Activated CD4-positive, alpha-beta T cell treated with anti-CD3 and anti-CD28 coated beads, Interleukin-2, amount 10 ng/mL, durations not matched to agents 24 days and 14 days (primary cell): ENCODE data around the gene PRKAR2A. TPM values are rescaled to one million over a fixed set of nuclear protein-coding genes. Genes with fewer than 3 reads are reported as not detected.
A peak's percentile ranks its signal among the peaks of the same experiment; 100 is the strongest.

ENCODE experiments used
- DNase-seq: peaks from one replicate; pipeline ENCODE4 v3.0.0; 2022
- H3K27ac Mint-ChIP-seq: one replicate; pipeline ENCODE4 v1.8.0; 2022; ENCODE audit warnings: mild to moderate bottlenecking, mixed read lengths
- H3K27me3 Mint-ChIP-seq: one replicate; pipeline ENCODE4 v1.8.0; 2022; ENCODE audit warnings: mixed read lengths
- H3K36me3 Mint-ChIP-seq: one replicate; pipeline ENCODE4 v1.8.0; 2022; ENCODE audit warnings: low read depth, mild to moderate bottlenecking, mixed read lengths
- H3K4me1 Mint-ChIP-seq: one replicate; pipeline ENCODE4 v1.8.0; 2021; ENCODE audit warnings: mixed read lengths
- H3K4me3 Mint-ChIP-seq: one replicate; pipeline ENCODE4 v1.8.0; 2022; ENCODE audit warnings: mild to moderate bottlenecking, moderate library complexity, mixed read lengths
- H3K9me3 Mint-ChIP-seq: one replicate; pipeline ENCODE4 v1.8.0; 2021; ENCODE audit warnings: mixed read lengths
- intact Hi-C: fragments of 100-400 bp; cut with micrococcal nuclease; formaldehyde crosslinking; loops from one replicate; pipeline ENCODE4 v1.15.1; 2023
- total RNA-seq: library from RNA; stranded (reverse); gene quantifications from 2 replicates; pipeline ENCODE4 v1.2.3, GENCODE V29; 2022

Gene PRKAR2A
- total RNA-seq = 31.9 and 39.4 TPM in 2 replicates

GRCh38 chr3:48847504-48848423, at the start of gene PRKAR2A:
TSS of gene PRKAR2A (minus strand) at chr3:48847874. CDS start at chr3:48847596, 278 bp downstream.
- Mint-ChIP-seq H3K27ac (peak within 1 kb of the TSS; percentile 90), H3K27me3 (no peaks in the 10 kb centered on the region), H3K36me3 (peaks cover 9% of the 10 kb centered on the region), H3K4me3 (peak within 1 kb of the TSS; percentile 85), H3K4me1 (peaks cover 19% of the 10 kb centered on the region), H3K9me3 (no peaks in the 10 kb centered on the region)
- peak; percentile 95 for DNase-seq
- intact Hi-C loops = loop anchor here (1.0 to 5.0 kb wide), 3 partner anchors 50 to 245 kb away; partner anchors contain the start of genes ARIH2 and SLC25A20

DNA sequence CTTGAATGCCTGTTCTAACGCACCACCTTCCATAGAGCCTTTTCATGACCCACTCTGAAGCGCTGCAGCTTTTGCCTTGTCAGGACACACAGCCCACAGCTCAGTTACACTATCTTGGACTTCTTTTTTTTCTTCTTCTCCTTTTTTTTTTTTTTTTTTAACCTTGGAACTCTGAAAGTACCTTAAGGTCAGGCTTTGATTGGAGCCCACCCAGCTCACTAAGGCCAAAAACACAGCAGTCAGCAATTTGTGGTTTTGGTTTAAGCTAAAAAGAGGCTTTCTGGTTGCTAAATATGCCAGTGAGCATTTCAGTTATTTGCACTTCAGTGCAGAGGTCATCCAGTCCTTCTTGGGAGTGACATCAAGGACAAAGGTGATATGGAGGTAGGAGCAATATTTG, 49.3 kb upstream of the PRKAR2A start:
- Mint-ChIP-seq H3K9me3 (no peaks in the 10 kb centered on the region), H3K4me3 (no peak overlapping the region), H3K27me3 (no peaks in the 10 kb centered on the region), H3K27ac (peak overlapping the region; percentile 81), H3K36me3 (peaks cover 2% of the 10 kb centered on the region), H3K4me1 (peaks cover 31% of the 10 kb centered on the region)
- intact Hi-C loops = loop anchor here (5.0 kb wide), 2 partner anchors 35 to 50 kb away; partner anchors contain the start of gene PRKAR2A
- no peak for DNase-seq

GRCh38 chr3:48894516-48894915, 46.8 kb upstream of the PRKAR2A start:
- Mint-ChIP-seq H3K4me3 (no peak overlapping the region), H3K27ac (no peak overlapping the region), H3K9me3 (no peaks in the 10 kb centered on the region), H3K27me3 (no peaks in the 10 kb centered on the region), H3K4me1 (peaks cover 27% of the 10 kb centered on the region), H3K36me3 (peaks cover 8% of the 10 kb centered on the region)
- intact Hi-C loops = no loop called here
- no peak for DNase-seq

- Mint-ChIP-seq H3K9me3 (no peaks in the 10 kb centered on the region), H3K27ac (no peak overlapping the region), H3K4me3 (no peak overlapping the region), H3K27me3 (no peaks in the 10 kb centered on the region), H3K36me3 (peaks cover 8% of the 10 kb centered on the region), H3K4me1 (peaks cover 2% of the 10 kb centered on the region)
- DNase-seq = no peak
- intact Hi-C loops = no loop called here
These were observed 43.9 kb upstream of the PRKAR2A start for GRCh38 chr3:48891606-48892005.

GRCh38 chr3:48885753-48886152, 38.1 kb upstream of the PRKAR2A start:
- Mint-ChIP-seq H3K27ac (peak overlapping the region; percentile 3), H3K27me3 (no peaks in the 10 kb centered on the region), H3K9me3 (no peaks in the 10 kb centered on the region), H3K4me3 (no peak overlapping the region), H3K36me3 (peaks cover 17% of the 10 kb centered on the region), H3K4me1 (no peaks in the 10 kb centered on the region)
- intact Hi-C loops = no loop called here
- DNase-seq = no peak

DNA sequence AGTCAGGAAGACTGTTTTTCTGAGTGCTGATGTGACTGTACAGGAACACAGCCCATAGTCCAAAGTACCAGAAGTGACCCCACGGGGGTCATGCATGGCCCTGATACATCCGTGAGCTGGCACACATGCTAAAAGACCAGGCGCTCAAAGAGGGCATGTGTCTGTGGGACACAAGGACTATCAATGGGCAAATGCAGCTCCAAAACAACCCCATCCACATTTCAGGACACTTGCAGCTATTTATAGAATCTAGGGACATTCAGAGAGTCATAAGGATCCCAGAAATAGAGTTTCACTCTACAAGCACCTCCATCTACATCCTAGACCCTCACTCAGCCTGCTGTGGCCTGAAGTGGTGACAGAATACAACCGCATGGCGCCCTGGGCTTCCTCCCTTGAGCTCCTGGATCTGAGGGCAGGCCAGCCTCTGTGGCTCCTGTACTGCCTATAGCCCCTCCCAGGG, 34.0 kb upstream of the PRKAR2A start:
- H3K36me3 Mint-ChIP-seq = peaks cover 19% of the 10 kb centered on the region
- H3K9me3 Mint-ChIP-seq = no peaks in the 10 kb centered on the region
- no peak overlapping the region for H3K4me3 Mint-ChIP-seq
- DNase-seq = no peak
- intact Hi-C loops = no loop called here
- H3K27me3 Mint-ChIP-seq = no peaks in the 10 kb centered on the region
- no peak overlapping the region for H3K27ac Mint-ChIP-seq
- no peaks in the 10 kb centered on the region for H3K4me1 Mint-ChIP-seq

- intact Hi-C loops = no loop called here
- no peaks in the 10 kb centered on the region for H3K9me3 Mint-ChIP-seq
- no peaks in the 10 kb centered on the region for H3K27me3 Mint-ChIP-seq
- no peak overlapping the region for H3K4me3 Mint-ChIP-seq
- H3K4me1 Mint-ChIP-seq = no peaks in the 10 kb centered on the region
- no peak overlapping the region for H3K27ac Mint-ChIP-seq
- H3K36me3 Mint-ChIP-seq = peaks cover 19% of the 10 kb centered on the region
- DNase-seq = no peak
These were observed 33.3 kb upstream of the PRKAR2A start for GRCh38 chr3:48881006-48881405.

GRCh38 chr3:48879994-48880377, 32.3 kb upstream of the PRKAR2A start:
- Mint-ChIP-seq H3K36me3 (peaks cover 16% of the 10 kb centered on the region), H3K27ac (peak overlapping the region; percentile 37)
- intact Hi-C loops = no loop called here

GRCh38 chr3:48879307-48879993, 31.8 kb upstream of the PRKAR2A start:
- Mint-ChIP-seq H3K27ac (peak overlapping the region; percentile 37), H3K27me3 (no peaks in the 10 kb centered on the region), H3K4me3 (no peak overlapping the region), H3K9me3 (no peaks in the 10 kb centered on the region), H3K4me1 (no peaks in the 10 kb centered on the region), H3K36me3 (peaks cover 11% of the 10 kb centered on the region)
- intact Hi-C loops = no loop called here
- DNase-seq = no peak

More at GRCh38 chr3:48879994-48880377, 32.3 kb upstream of the PRKAR2A start:
- DNase-seq = no peak
- no peak overlapping the region for H3K4me3 Mint-ChIP-seq
- H3K4me1 Mint-ChIP-seq = no peaks in the 10 kb centered on the region
- H3K27me3 Mint-ChIP-seq = no peaks in the 10 kb centered on the region
- no peaks in the 10 kb centered on the region for H3K9me3 Mint-ChIP-seq

- Mint-ChIP-seq H3K27me3 (no peaks in the 10 kb centered on the region), H3K9me3 (no peaks in the 10 kb centered on the region), H3K4me1 (no peaks in the 10 kb centered on the region), H3K27ac (no peak overlapping the region), H3K4me3 (no peak overlapping the region), H3K36me3 (peaks cover 12% of the 10 kb centered on the region)
- intact Hi-C loops = no loop called here
- no peak for DNase-seq
These were observed 30.0 kb upstream of the PRKAR2A start for GRCh38 chr3:48877671-48878070.

- Mint-ChIP-seq H3K36me3 (peaks cover 11% of the 10 kb centered on the region), H3K27ac (no peak overlapping the region), H3K4me3 (no peak overlapping the region), H3K9me3 (no peaks in the 10 kb centered on the region), H3K4me1 (no peaks in the 10 kb centered on the region), H3K27me3 (no peaks in the 10 kb centered on the region)
- intact Hi-C loops = no loop called here
- DNase-seq = no peak
These were observed 15.4 kb upstream of the PRKAR2A start for GRCh38 chr3:48863122-48863521.

DNA sequence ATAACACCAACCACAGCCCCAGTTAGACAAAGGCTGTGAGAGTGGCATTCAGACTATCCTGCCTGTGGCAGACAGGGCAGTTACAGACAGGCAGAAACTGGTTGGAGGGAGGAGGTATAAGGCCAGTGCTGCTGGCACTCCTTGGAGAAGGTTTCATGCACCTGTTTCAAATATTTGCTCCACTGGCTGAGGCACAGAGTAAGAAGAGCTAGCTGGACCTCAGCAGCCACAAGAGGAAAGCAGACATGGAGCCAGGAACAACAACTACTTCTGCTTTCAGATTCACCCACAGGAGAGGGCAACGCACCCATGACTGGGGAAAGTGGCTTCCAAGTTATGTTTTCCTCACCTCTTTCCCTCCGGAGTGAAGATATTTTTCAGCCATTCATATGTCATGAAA, 11.5 kb upstream of the PRKAR2A start:
- peaks cover 3% of the 10 kb centered on the region for H3K4me1 Mint-ChIP-seq
- H3K36me3 Mint-ChIP-seq = peaks cover 14% of the 10 kb centered on the region
- H3K27me3 Mint-ChIP-seq = no peaks in the 10 kb centered on the region
- intact Hi-C loops = no loop called here
- H3K27ac Mint-ChIP-seq = no peak overlapping the region
- H3K4me3 Mint-ChIP-seq = no peak overlapping the region
- DNase-seq = no peak
- no peaks in the 10 kb centered on the region for H3K9me3 Mint-ChIP-seq

DNA sequence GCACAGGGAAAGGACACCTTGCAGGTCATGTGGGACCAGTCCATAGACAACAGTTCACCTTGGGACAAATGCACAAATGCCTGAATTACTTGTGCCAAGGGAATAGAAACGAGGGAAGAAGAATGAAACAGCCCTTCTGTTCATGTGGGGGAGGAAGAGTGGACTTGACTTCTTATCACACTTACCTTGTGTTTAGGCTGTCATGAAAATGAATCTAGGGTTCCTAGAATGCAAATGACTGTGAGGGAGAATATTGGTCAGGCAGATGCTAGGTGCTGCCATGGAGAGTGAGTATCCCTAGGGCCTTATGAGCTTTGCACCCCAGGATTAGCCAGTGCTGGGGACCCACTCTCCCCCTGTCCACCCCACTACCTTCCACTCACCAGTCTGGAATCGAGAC, 11.0 kb upstream of the PRKAR2A start:
- Mint-ChIP-seq H3K9me3 (no peaks in the 10 kb centered on the region), H3K4me3 (no peak overlapping the region), H3K36me3 (peaks cover 14% of the 10 kb centered on the region), H3K4me1 (peaks cover 3% of the 10 kb centered on the region), H3K27ac (no peak overlapping the region), H3K27me3 (no peaks in the 10 kb centered on the region)
- intact Hi-C loops = no loop called here
- no peak for DNase-seq

DNA sequence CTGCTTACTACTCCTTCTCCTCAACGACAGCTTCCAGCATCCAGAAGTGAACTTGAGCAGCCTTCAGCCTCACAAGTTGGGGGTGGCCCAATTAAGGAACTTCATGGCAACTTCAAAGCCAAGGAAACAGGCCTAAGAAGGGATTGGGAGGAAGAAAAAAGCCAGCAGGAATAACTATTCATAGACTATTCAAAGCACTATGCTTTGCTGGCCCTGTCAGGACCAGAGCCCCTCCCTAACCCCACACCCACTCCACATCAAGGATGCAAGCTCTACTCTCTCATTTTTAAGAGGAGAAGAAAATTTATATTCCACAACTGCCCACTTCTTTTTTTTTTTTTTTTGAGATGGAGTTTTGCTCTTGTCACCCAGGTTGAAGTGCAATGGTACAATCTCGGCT, 10.0 kb upstream of the PRKAR2A start:
- no peak overlapping the region for H3K4me3 Mint-ChIP-seq
- H3K9me3 Mint-ChIP-seq = no peaks in the 10 kb centered on the region
- H3K27me3 Mint-ChIP-seq = no peaks in the 10 kb centered on the region
- H3K36me3 Mint-ChIP-seq = peaks cover 14% of the 10 kb centered on the region
- DNase-seq = no peak
- peaks cover 3% of the 10 kb centered on the region for H3K4me1 Mint-ChIP-seq
- H3K27ac Mint-ChIP-seq = no peak overlapping the region
- intact Hi-C loops = no loop called here
